ENCODE results near the gene NPHP4. TPM values are rescaled to one million over a fixed set of nuclear protein-coding genes. Genes with fewer than 3 reads are reported as not detected.

NPHP4 gene
- polyA plus RNA-seq, 1 donor, result 4.1 TPM

DNA sequence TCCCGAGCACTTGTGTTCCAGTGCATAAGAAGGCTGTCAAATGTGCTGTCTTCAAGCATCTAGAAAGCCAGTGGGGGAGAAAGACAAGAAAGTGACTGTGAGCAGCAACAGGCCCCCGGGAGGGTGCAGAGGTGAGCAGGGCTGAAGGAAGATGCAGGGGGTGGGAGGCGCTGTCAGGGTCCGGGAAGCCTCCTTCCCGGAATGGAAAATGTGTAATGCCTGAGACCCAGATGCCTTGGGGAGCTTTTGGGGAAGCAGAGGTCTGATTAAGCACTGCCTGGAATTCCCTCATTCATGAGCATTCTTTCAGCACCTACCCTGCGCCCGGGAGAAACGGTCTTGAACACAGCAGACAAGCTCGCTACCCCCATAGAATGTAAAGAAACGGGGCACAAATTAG is 1.3 kb downstream of the NPHP4 start:
- DNase-seq (ENCODE audit: low read depth), result no peak

DNA sequence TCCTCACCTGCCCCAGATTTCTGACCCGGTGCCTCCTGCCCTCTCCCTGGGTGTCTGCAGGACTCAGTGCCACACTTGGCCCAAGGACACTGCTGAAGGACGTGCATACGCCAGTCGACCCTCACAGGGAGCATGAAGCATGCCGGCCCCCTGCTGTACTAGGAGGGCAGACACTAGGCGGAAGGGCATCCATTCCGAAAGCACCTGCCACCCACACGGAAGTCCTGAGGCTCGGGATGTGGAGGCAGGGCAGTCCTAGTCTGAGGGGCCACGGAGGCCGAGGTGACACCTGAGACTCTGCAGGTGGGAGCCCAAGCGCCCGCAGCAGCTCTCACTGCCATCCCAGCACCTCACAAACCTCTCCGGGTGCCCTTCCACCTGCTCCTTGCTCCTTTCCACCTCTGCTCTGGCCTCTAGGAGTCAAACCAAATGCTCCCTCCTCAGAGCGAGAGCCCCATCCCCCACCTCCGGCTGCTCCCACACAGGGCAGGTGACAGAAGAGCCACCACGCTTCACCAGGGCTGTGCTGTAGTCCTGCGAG is 2.4 kb downstream of the NPHP4 start:
- DNase-seq (ENCODE audit: low read depth), result no peak

GRCh38 chr1:5989286-5989605 is 3.0 kb downstream of the NPHP4 start:
- no peak for DNase-seq (ENCODE audit: low read depth)

GRCh38 chr1:5988596-5989285 is 3.5 kb downstream of the NPHP4 start:
- no peak for DNase-seq (ENCODE audit: low read depth)

- DNase-seq (ENCODE audit: low read depth), result no peak
These were observed 6.2 kb downstream of the NPHP4 start for GRCh38 chr1:5986018-5986417.

DNA sequence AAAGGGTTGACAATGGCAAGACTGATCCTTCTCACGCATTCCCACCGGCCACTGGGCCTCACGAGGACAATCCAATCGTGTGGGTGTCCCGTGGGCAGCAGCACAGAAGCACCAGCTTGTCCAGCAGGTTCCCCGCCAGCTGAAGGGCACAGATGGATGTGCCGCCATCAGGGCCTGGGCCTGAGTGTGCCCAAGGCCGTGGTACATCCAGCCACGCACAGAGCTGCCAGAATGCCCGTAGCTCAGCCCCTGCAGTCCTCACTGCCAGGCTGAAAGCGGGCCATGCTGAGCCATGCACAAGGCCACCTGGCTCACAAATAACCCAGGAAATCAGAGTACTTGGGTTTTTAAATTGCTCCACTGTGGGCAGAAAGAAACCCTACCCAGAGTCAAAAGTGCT is 7.0 kb downstream of the NPHP4 start:
- DNase-seq (ENCODE audit: low read depth), result no peak

DNA sequence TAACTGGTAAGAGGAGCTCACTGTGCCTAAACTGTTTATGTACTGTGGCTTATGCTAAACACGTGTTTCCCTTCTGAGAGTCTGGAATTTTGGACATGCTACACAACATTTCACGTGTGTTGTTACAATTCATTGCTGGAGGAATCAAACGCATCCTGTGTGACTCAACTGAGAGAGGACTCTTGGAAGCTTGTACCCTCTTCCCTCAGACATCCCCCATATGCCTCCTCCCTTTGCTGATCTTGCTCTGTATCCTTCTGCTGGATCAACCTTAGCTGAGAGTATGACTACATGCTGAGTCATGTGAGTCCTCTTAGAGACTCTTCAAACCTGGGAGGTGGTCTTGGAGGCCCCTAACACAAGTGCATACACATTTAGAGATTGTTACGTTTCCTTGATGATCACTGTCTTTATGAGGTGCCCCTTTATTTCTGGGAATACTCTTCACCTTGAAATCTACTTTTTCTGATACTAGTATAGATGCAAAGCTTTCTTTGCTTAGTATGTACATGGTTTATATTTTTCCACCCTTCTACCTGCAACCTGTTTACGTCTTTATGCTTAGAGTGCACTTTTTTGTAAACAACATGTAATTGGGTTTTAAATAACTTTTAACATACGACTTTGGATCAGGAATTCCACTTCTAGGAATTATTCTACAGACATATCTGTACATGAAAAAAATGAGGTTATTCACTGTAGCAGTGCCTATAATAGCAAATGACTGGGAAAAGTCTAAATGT is 8.7 kb downstream of the NPHP4 start:
- no peak for DNase-seq (ENCODE audit: low read depth)

DNA sequence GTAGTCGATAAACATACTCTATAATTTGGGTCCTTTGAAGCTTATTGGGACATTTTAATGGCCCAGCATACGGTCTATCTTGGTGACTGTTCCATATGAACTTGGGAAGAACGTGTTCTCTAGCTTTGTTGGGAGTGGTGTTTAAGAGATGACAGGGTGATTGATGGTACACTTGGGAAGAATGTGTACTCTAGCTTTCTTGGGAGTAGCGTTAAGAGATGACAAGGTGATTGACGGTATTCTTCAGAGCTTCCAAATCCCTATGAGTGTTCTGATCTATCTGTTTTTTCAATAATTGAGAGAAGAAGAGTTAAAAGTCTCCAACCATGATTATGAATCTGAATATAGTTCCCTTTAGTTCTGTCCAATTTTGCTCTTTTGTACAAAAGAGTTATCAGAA is 9.4 kb downstream of the NPHP4 start:
- no peak for DNase-seq (ENCODE audit: low read depth)

GRCh38 chr1:5982276-5982675 is 9.9 kb downstream of the NPHP4 start:
- DNase-seq (ENCODE audit: low read depth), result no peak

- DNase-seq (ENCODE audit: low read depth), result no peak
These were observed 11.2 kb downstream of the NPHP4 start for GRCh38 chr1:5981009-5981380.

- DNase-seq (ENCODE audit: low read depth), result no peak
These were observed 11.8 kb downstream of the NPHP4 start for GRCh38 chr1:5980314-5981008.

- DNase-seq (ENCODE audit: low read depth), result no peak
These were observed 12.5 kb downstream of the NPHP4 start for GRCh38 chr1:5979536-5980313.

- no peak for DNase-seq (ENCODE audit: low read depth)
These were observed 13.8 kb downstream of the NPHP4 start for GRCh38 chr1:5978452-5978851.

DNA sequence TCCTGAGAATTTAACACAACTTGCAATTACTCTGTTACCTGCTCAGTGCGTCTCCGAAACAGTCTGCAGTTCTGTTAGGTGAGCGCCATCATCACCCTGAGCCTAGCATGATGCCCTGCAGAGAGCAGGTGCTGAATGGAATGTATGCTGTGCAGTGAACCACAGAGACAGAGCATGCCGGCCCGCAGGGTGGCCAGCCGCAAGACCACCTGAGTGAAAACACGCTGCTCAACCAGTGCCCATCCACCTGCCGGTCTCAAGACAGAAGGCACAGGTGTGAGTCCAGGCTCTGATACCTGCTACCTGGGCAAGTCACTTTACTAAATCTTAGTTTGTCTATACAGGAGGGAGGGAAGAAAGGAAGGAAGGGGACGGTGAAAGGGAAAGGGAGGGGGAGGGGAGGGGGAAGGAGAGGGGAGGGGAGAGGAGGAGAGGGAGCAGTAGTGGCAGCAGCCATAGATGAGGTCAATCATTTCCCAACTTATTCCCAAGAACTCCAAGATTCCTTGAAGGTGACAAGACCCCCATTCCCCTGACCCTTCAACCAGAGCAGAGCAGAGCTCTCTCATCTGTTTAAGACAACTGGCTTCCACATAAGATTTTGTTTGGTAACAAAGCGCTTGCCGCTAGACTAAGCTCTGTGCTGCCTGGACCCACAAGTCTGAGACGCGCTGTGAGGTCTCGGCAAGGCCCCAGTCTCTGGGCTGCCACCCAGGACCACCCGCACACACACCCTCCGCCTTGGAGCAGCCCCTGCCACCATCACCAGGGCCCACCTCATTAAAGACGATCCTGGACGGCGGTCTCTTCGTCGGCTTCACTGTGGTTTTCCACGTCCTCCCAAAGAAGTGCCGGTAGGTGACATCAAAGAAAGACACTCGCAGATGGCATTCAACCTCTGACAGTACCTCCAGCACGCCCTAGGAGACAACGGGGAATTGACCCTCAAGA is 14.5 kb downstream of the NPHP4 start:
- DNase-seq (ENCODE audit: low read depth), result no peak

DNA sequence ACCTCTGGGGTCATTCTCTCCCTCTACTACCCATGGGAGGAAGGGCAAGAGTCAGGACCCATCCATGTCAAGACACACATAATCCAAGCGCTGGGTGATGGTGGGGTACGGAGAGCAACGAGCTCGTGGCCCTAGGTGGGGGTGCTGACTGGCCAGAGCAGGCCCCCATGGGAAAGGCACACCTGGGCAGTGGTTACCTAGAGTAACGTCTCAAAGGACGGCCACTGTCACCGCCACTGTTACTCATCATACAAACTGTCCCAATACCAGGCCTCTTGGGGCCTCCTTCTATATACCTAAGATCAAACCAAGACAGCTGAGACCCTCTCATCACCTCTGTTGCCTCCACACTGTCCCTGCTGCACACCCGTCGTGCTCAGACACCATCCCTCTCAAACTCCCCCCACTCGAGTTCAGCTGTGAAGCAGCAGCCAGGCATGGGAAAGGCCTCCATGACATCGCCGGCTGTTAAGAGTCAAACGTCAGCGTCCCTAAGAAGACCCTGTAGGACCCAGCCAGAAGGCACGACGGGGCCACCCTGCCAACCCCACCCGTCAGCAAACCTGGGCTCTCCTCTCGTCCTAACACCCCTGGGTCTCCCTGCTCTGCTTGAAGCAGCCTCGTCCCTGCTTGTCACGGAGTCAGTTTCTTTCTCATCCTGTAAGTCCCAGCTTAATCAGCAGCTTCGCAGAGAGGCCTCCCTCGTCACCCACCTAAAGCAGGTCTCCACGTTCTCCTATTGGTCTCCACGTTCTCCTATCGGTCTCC is 15.3 kb downstream of the NPHP4 start:
- DNase-seq (ENCODE audit: low read depth), result no peak

- DNase-seq (ENCODE audit: low read depth), result no peak
These were observed 16.0 kb downstream of the NPHP4 start for GRCh38 chr1:5976231-5976630.

- no peak for DNase-seq (ENCODE audit: low read depth)
These were observed 16.9 kb downstream of the NPHP4 start for GRCh38 chr1:5975133-5975880.

- DNase-seq (ENCODE audit: low read depth), result no peak
These were observed 17.6 kb downstream of the NPHP4 start for GRCh38 chr1:5974631-5975030.

DNA sequence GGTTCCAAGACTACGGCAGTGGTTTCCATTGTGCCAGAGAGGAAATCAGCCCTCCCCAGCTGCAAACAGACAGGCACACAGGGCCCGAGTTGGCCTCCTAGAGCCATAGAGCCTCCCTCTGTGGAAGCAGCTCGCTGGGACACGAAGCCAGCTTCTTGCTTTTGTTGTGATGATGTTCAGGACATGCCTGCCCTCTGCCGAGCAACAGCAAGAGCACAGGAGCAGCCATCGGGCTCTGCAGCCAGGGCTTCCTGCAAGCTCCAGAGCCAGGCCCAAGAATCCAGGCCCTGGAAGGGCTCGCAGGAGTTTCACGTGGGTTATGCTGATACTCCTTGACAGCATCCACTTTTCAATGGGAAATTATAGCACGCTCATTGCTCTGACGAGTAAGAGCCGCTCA is 18.5 kb downstream of the NPHP4 start:
- DNase-seq (ENCODE audit: low read depth), result no peak

DNA sequence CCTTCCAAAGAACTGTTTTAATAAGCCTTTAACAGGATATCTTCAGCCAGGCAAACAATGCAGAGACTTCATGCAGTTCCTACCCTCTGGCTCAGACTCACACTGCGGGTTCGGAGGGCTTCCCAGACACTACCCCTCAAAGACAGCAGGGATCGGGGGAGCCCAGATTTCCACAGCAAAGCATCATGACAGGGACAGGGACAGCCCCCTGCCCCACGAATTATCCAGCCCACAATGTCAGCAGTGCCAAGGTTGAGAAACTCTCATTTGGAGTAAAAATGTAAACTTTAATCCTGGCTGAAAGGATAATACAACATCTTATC is 20.1 kb downstream of the NPHP4 start:
- no peak for DNase-seq (ENCODE audit: low read depth)
